Neural progenitor cell (in vitro differentiated cells): ENCODE results near the gene YTHDF2. TPM values are rescaled to one million over a fixed set of nuclear protein-coding genes. Genes with fewer than 3 reads are reported as not detected.
A peak's percentile ranks its signal among the peaks of the same experiment; 100 is the strongest.

Experiments used
- DNase-seq: peaks from one replicate; pipeline ENCODE4 v3.0.0-alpha.2; 2016; ENCODE audit warnings: low spot score
- H2AFZ ChIP-seq: fragments of 200-600 bp; sonication (generic); replicated peaks from 2 replicates; pipeline ENCODE4 v1.6.1; 2016; ENCODE audit warnings: antibody characterized with exemption
- H3F3A ChIP-seq: fragments of 200-600 bp; sonication (generic); 2 replicates; pipeline ENCODE4 v1.6.1; 2016; ENCODE audit warnings: antibody characterized with exemption, low read depth
- H3K27ac ChIP-seq: fragments of 200-600 bp; sonication (generic); 2 replicates; pipeline ENCODE4 v1.5.1; 2016; ENCODE audit warnings: mild to moderate bottlenecking
- H3K27me3 ChIP-seq: fragments of 200-600 bp; sonication (generic); 2 replicates; pipeline ENCODE4 v1.6.1; 2016; ENCODE audit warnings: mild to moderate bottlenecking, moderate library complexity
- H3K36me3 ChIP-seq: fragments of 200-600 bp; sonication (generic); 2 replicates; pipeline ENCODE4 v1.5.1; 2016
- H3K4me1 ChIP-seq: fragments of 200-600 bp; sonication (generic); 2 replicates; pipeline ENCODE4 v1.6.1; 2016; ENCODE audit warnings: mixed run types
- H3K4me2 ChIP-seq: fragments of 200-600 bp; sonication (generic); 2 replicates; pipeline ENCODE4 v1.6.1; 2016
- H3K4me3 ChIP-seq: fragments of 200-600 bp; sonication (generic); 2 replicates; pipeline ENCODE4 v1.5.1; 2016
- H3K79me2 ChIP-seq: fragments of 200-600 bp; sonication (generic); 2 replicates; pipeline ENCODE4 v1.6.1; 2016; ENCODE audit warnings: low read depth
- H3K9ac ChIP-seq: fragments of 200-600 bp; sonication (generic); 2 replicates; pipeline ENCODE4 v1.6.1; 2016
- H3K9me3 ChIP-seq: fragments of 200-600 bp; sonication (generic); 2 replicates; pipeline ENCODE4 v1.5.1; 2016; ENCODE audit warnings: low read depth
- H4K20me1 ChIP-seq: fragments of 200-600 bp; sonication (generic); 2 replicates; pipeline ENCODE4 v1.6.1; 2016; ENCODE audit warnings: low read depth
- H3K27ac Mint-ChIP-seq: 3 replicates; pipeline ENCODE4 v1.8.0; 2021; ENCODE audit warnings: mixed read lengths
- H3K27me3 Mint-ChIP-seq: 2 replicates; pipeline ENCODE4 v1.8.0; 2022; ENCODE audit warnings: low read depth, mild to moderate bottlenecking, inconsistent platforms, moderate library complexity, mixed read lengths; ENCODE audit not compliant: insufficient read depth
- H3K36me3 Mint-ChIP-seq: 3 replicates; pipeline ENCODE4 v1.8.0; 2021; ENCODE audit warnings: mixed read lengths
- H3K4me1 Mint-ChIP-seq: 3 replicates; pipeline ENCODE4 v1.8.0; 2021; ENCODE audit warnings: mixed read lengths
- H3K4me3 Mint-ChIP-seq: 3 replicates; pipeline ENCODE4 v1.8.0; 2021; ENCODE audit warnings: mild to moderate bottlenecking, moderate library complexity, mixed read lengths
- H3K9me3 Mint-ChIP-seq: 3 replicates; pipeline ENCODE4 v1.8.0; 2020; ENCODE audit warnings: mixed read lengths
- CTCF ChIP-seq: fragments of 200-600 bp; sonication (generic); IDR thresholded peaks from 2 replicates; pipeline ENCODE4 v1.5.1; 2017; ENCODE audit warnings: antibody characterized with exemption, mild to moderate bottlenecking
- EZH2 ChIP-seq: fragments of 200-600 bp; sonication (generic); IDR thresholded peaks from 2 replicates; pipeline ENCODE4 v1.6.1; 2017; ENCODE audit warnings: antibody characterized with exemption, mild to moderate bottlenecking, moderate library complexity
- EZH2phosphoT487 ChIP-seq: fragments of 200-600 bp; sonication (generic); IDR thresholded peaks from 2 replicates; pipeline ENCODE4 v1.6.1; 2017; ENCODE audit warnings: antibody characterized with exemption
- total RNA-seq: library from RNA; depleted of rRNA; stranded (reverse); fragments of >200 nt; gene quantifications from 2 replicates; pipeline ENCODE4 v1.2.3, GENCODE V29; 2015; ENCODE audit warnings: low replicate concordance

YTHDF2 gene
- total RNA-seq, 1 donor from 2014 or later, result 107 TPM

- Histone ChIP-seq H3K79me2 (no peaks in the 10 kb centered on the region), H4K20me1 (no peaks in the 10 kb centered on the region), H2AFZ (peak overlapping the region; percentile 99), H3K27me3 (peaks cover 55% of the 10 kb centered on the region), H3K27ac (no peak overlapping the region), H3K9ac (no peak overlapping the region), H3K9me3 (no peaks in the 10 kb centered on the region), H3F3A (peaks cover 13% of the 10 kb centered on the region), H3K4me2 (peak overlapping the region; percentile 79), H3K36me3 (no peaks in the 10 kb centered on the region), H3K4me3 (peak overlapping the region; percentile 43), H3K4me1 (peaks cover 17% of the 10 kb centered on the region)
- H3K27ac Mint-ChIP-seq, result no peak overlapping the region
- peak overlapping the region; percentile 73 for H3K4me3 Mint-ChIP-seq
- H3K4me1 Mint-ChIP-seq, result peaks cover 34% of the 10 kb centered on the region
- no peaks in the 10 kb centered on the region for H3K9me3 Mint-ChIP-seq
- TF ChIP-seq EZH2, result no peak
- TF ChIP-seq EZH2phosphoT487, result peak; percentile 16
- no peak for TF ChIP-seq CTCF
- DNase-seq, result no peak
- H3K27me3 Mint-ChIP-seq, result peaks cover 54% of the 10 kb centered on the region
- H3K36me3 Mint-ChIP-seq, result no peaks in the 10 kb centered on the region
These were observed 76.1 kb downstream of the YTHDF2 start for GRCh38 chr1:28812669-28813468.

GRCh38 chr1:28813931-28814465 is 77.3 kb downstream of the YTHDF2 start:
- no peaks in the 10 kb centered on the region for H3K9me3 ChIP-seq
- H3K79me2 ChIP-seq, result no peaks in the 10 kb centered on the region
- no peak for TF ChIP-seq EZH2
- TF ChIP-seq CTCF, result no peak
- TF ChIP-seq EZH2phosphoT487, result no peak
- no peak overlapping the region for H3K27ac ChIP-seq
- Mint-ChIP-seq H3K27ac (no peak overlapping the region), H3K4me1 (peaks cover 34% of the 10 kb centered on the region), H3K36me3 (no peaks in the 10 kb centered on the region), H3K27me3 (peaks cover 54% of the 10 kb centered on the region), H3K4me3 (peak overlapping the region; percentile 73), H3K9me3 (no peaks in the 10 kb centered on the region)
- no peak overlapping the region for H2AFZ ChIP-seq
- H3K9ac ChIP-seq, result no peak overlapping the region
- H3K27me3 ChIP-seq, result peaks cover 55% of the 10 kb centered on the region
- peaks cover 13% of the 10 kb centered on the region for H3F3A ChIP-seq
- H3K4me1 ChIP-seq, result peaks cover 17% of the 10 kb centered on the region
- no peaks in the 10 kb centered on the region for H4K20me1 ChIP-seq
- H3K4me2 ChIP-seq, result no peak overlapping the region
- no peaks in the 10 kb centered on the region for H3K36me3 ChIP-seq
- H3K4me3 ChIP-seq, result no peak overlapping the region
- no peak for DNase-seq

GRCh38 chr1:28815533-28816185 is 78.9 kb downstream of the YTHDF2 start:
- Mint-ChIP-seq H3K27me3 (peaks cover 45% of the 10 kb centered on the region), H3K4me1 (peaks cover 34% of the 10 kb centered on the region)

More at GRCh38 chr1:28815533-28816185, 78.9 kb downstream of the YTHDF2 start:
- Mint-ChIP-seq H3K36me3 (no peaks in the 10 kb centered on the region), H3K4me3 (peak overlapping the region; percentile 62), H3K9me3 (no peaks in the 10 kb centered on the region), H3K27ac (peak overlapping the region; percentile 83)
- DNase-seq, result peak; percentile 37
- peaks cover 9% of the 10 kb centered on the region for H3F3A ChIP-seq
- H3K27ac ChIP-seq, result no peak overlapping the region
- H3K79me2 ChIP-seq, result no peaks in the 10 kb centered on the region
- peaks cover 17% of the 10 kb centered on the region for H3K4me1 ChIP-seq
- no peak overlapping the region for H3K4me3 ChIP-seq
- no peaks in the 10 kb centered on the region for H4K20me1 ChIP-seq
- no peaks in the 10 kb centered on the region for H3K9me3 ChIP-seq
- H3K36me3 ChIP-seq, result no peaks in the 10 kb centered on the region
- no peak overlapping the region for H2AFZ ChIP-seq
- no peak overlapping the region for H3K9ac ChIP-seq
- H3K4me2 ChIP-seq, result peak overlapping the region; percentile 17
- H3K27me3 ChIP-seq, result peaks cover 46% of the 10 kb centered on the region
- TF ChIP-seq CTCF (no peak), EZH2phosphoT487 (no peak), EZH2 (no peak)
